ENCODE data around the gene CHCHD6.

GRCh38 chr3:126945891-126946290, 241.9 kb downstream of the CHCHD6 start:
- TF ChIP-seq POLR2A (IDR thresholded peaks at IDR 0.05; ENCODE audit: low read length) (no peak), GATA1 (IDR thresholded peaks at IDR 0.05; ENCODE audit: low read depth, low read length) (no peak)

Data from erythroblast (primary cell).